Pancreas (tissue), 10 donors: ENCODE data around the gene TCF7. TPM values are rescaled to one million over a fixed set of nuclear protein-coding genes. Genes with fewer than 3 reads are reported as not detected.
A peak's percentile ranks its signal among the peaks of the same experiment; 100 is the strongest.

Experiments
- ATAC-seq, 4 donors: fragments of 200-7000 bp; cut with Tn5 transposase; one replicate each; pipeline versions ENCODE4 v1.8.0 to v1.9.1; 2020; ENCODE audit warnings: mild to moderate bottlenecking in 4 of 4, moderate library complexity in 4 of 4
- DNase-seq, 6 donors: peaks; one replicate each; pipeline ENCODE4 v3.0.0-alpha.2; 2020
- FAIRE-seq: peaks from 2 replicates; lab custom pipeline; 2012; peaks lifted over from hg19 to GRCh38; lab: Jason Lieb, UNC
- H3K27ac ChIP-seq, 4 donors: fragments of 200-600 bp; sonication (generic); 1 replicate in 3 of 4; 2 replicates in 1 of 4; pipeline versions ENCODE4 v1.5.0 to v1.8.0; 2020
- H3K27me3 ChIP-seq, 4 donors: fragments of 200-600 bp; one replicate each; pipeline ENCODE4 v1.8.0; 2021
- H3K36me3 ChIP-seq, 3 donors: fragments of 200-600 bp; sonication (generic) in 1 of 3; one replicate each; pipeline versions ENCODE4 v1.5.0 to v1.8.0; 2020 to 2021
- H3K4me1 ChIP-seq, 3 donors: fragments of 200-600 bp; one replicate each; pipeline ENCODE4 v1.8.0; 2021
- H3K4me3 ChIP-seq, 4 donors: fragments of 200-600 bp; sonication (generic) in 2 of 4; one replicate each; pipeline versions ENCODE4 v1.5.0 to v1.8.0; 2020 to 2021
- H3K9me3 ChIP-seq, 4 donors: fragments of 200-600 bp; one replicate each; pipeline ENCODE4 v1.8.0; 2021
- CTCF ChIP-seq, 4 donors: fragments of 200-600 bp; sonication (generic) in 3 of 4; IDR thresholded peaks; one replicate each; pipeline versions ENCODE4 v1.5.0 to v1.8.0; 2021; ENCODE audit warnings: antibody characterized with exemption in 4 of 4
- WGBS, 2 donors: extraction: QIAGEN DNeasy Blood & Tissue Kit; methylation state at CpG; one replicate each; pipeline ENCODE4 v1.1.7; 2013; 5-methylcytosine and 5-hydroxymethylcytosine counted together
- intact Hi-C, 3 donors: fragments of 100-400 bp; cut with DNase I; formaldehyde crosslinking; loops; one replicate each; pipeline versions ENCODE4 v1.11.1 to v1.14.2; 2022
- polyA plus RNA-seq, 2 donors: library from polyadenylated mRNA; stranded (reverse); fragments of 200-250 nt; gene quantifications; one replicate each; pipeline ENCODE4 v1.2.3, GENCODE V29; 2013
- total RNA-seq, 6 donors: library from RNA; stranded (reverse); fragmentation: NEBNext Ultra II Directional in 4 of 6; extraction: Animal tissue kit (Norgen Biotek cat#: 25700) in 4 of 6; gene quantifications; one replicate each; pipeline versions ENCODE4 v1.2.1 to v1.2.4, GENCODE V29; 2021 to 2023
- donor health status: healthy with polysubstance abuse.
- donor health status: DM: no; HTN: no; CAD: no; lungs with moderate emphysema.
- donor health status: DM: no; HTN: no; CAD: no.
- donor health status: control.
- donor health status: control.
- donor health status: Bipolar disorder and iron deficiency.
- donor health status: DM: yes; HTN: yes; CAD: no.
- donor health status: DM: no; HTN: no; CAD: no.
- donor health status: DM: no; HTN: no; CAD: no.
- donor health status: DM: yes; HTN: yes; CAD: no.

Gene TCF7
- total RNA-seq (10 to 100 TPM in 1 of 6 donors, 1 to 10 TPM in 5; 5.6 to 13.1 (median 7.7) TPM), polyA plus RNA-seq (1 to 10 TPM; 1.9 to 4.6 TPM)

GRCh38 chr5:134113902-134114875, at the start of gene TCF7:
TSS of gene TCF7 (plus strand) at chr5:134114681. CDS start at chr5:134114907, 226 bp downstream.
- peak within 1 kb of the TSS; percentile 35 to 61 (median 43) for H3K27ac ChIP-seq
- peak; percentile 72 to 95 (median 88) for DNase-seq
- peak within 1 kb of the TSS; percentile 26 to 69 (median 50) for H3K4me3 ChIP-seq
- H3K36me3 ChIP-seq, result no peaks in the 10 kb centered on the region
- peaks cover 0 to 4% (median 0%) of the 10 kb centered on the region in 3 donors for H3K4me1 ChIP-seq
- intact Hi-C loops, result no loop called here
- peak; percentile 90 to 95 (median 92) for ATAC-seq
- no peak for FAIRE-seq
- TF ChIP-seq CTCF (IDR thresholded peaks at IDR 0.05), result no peak
- no peaks in the 10 kb centered on the region for H3K27me3 ChIP-seq
- no peaks in the 10 kb centered on the region for H3K9me3 ChIP-seq
- whole genome bisulfite sequencing, 2 donors, result 1% methylated on average over 53 to 90 of the region's 90 CpGs

GRCh38 chr5:134069553-134069952, 44.9 kb upstream of the TCF7 start:
- Histone ChIP-seq H3K27ac (no peak overlapping the region), H3K4me1 (peaks cover 0 to 4% (median 0%) of the 10 kb centered on the region in 3 donors), H3K36me3 (no peaks in the 10 kb centered on the region), H3K27me3 (no peaks in the 10 kb centered on the region), H3K4me3 (no peak overlapping the region), H3K9me3 (no peaks in the 10 kb centered on the region)
- DNase-seq, result no peak
- no peak for ATAC-seq
- intact Hi-C loops, result no loop called here
- no peak for TF ChIP-seq CTCF (IDR thresholded peaks at IDR 0.05)
- no peak for FAIRE-seq
- WGBS, 2 donors, result 75 to 79% methylated on average over 6 of the region's 6 CpGs

GRCh38 chr5:134070725-134071613, 43.5 kb upstream of the TCF7 start:
- H3K27ac ChIP-seq, result peak overlapping the region in 1 of 4 donors; percentile 17
- FAIRE-seq, result no peak
- H3K27me3 ChIP-seq, result no peaks in the 10 kb centered on the region
- TF ChIP-seq CTCF (IDR thresholded peaks at IDR 0.05), result no peak
- ATAC-seq, result peak; percentile 76 to 93 (median 90)
- intact Hi-C loops, result no loop called here
- peak overlapping the region; percentile 16 to 53 (median 34) for H3K4me3 ChIP-seq
- no peaks in the 10 kb centered on the region for H3K36me3 ChIP-seq
- peak; percentile 33 to 77 (median 54) for DNase-seq
- H3K4me1 ChIP-seq, result peaks cover 0 to 4% (median 0%) of the 10 kb centered on the region in 3 donors
- WGBS, 2 donors, result 5 to 7% methylated on average over 43 to 46 of the region's 46 CpGs
- no peaks in the 10 kb centered on the region for H3K9me3 ChIP-seq

- H3K4me3 ChIP-seq, result peak overlapping the region in 2 of 4 donors; percentile 37 to 53
- H3K36me3 ChIP-seq, result no peaks in the 10 kb centered on the region
- peaks cover 0 to 4% (median 0%) of the 10 kb centered on the region in 3 donors for H3K4me1 ChIP-seq
- FAIRE-seq (no peak), ATAC-seq (no peak), DNase-seq (no peak)
- H3K9me3 ChIP-seq, result no peaks in the 10 kb centered on the region
- no peak for TF ChIP-seq CTCF (IDR thresholded peaks at IDR 0.05)
- WGBS, 2 donors, result 77 to 79% methylated on average over 7 of the region's 7 CpGs
- intact Hi-C loops, result no loop called here
- no peaks in the 10 kb centered on the region for H3K27me3 ChIP-seq
- no peak overlapping the region for H3K27ac ChIP-seq
These were observed 42.8 kb upstream of the TCF7 start for GRCh38 chr5:134071614-134072207.
